ENCODE results near the gene RPN2.

DNA sequence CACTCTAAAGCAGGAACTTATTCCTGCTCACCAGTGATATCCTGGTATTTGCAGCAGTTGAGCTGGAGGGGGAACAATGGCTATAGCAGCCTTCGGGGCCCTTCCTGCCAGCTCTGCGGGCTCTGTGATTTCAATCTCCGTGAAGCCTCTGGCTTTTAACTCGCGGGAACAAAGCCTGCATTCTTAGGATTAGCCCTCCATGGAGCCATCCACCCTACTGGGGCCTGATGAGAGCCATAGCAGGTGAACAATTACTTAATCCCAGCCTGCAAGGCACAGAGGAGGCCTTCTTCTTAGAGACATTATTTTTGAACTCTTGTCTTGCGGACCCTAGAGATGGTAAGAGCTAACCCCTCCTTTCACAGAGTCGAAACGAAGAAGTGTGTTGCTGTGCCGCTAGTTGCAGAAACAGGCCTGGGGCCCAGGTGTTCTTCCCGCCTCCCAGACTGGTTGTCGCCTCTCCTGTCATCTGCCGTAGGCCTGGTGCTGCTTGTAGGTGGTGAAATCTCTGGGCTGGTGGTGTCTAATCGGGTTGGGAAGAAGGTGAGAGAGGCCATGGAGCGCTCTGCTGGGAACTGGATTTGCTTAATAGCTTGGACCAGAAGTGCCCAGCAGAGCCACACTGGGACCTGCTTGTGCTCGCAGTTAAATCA is 72.8 kb downstream of the RPN2 start:
- TF ChIP-seq CTCF (optimal IDR thresholded peaks at IDR 0.05 in 1 of 3, IDR thresholded peaks at IDR 0.05 in 1 of 3, conservative IDR thresholded peaks at IDR 0.05 in 1 of 3; ENCODE audit: extremely low read depth in 1 of 3, insufficient read depth in 2 of 3, low read length in 3 of 3), result no peak
- no peak for TF ChIP-seq EZH2 (IDR thresholded peaks at IDR 0.05; ENCODE audit: low read length)

Measured in keratinocyte (primary cell).